Fibroblast of skin of right biceps (primary cell): ENCODE measurements around the gene AK8.

Experiments used
- DNase-seq: peaks from one replicate; pipeline ENCODE4 v3.0.0-alpha.2; 2013

The AK8 gene

DNA sequence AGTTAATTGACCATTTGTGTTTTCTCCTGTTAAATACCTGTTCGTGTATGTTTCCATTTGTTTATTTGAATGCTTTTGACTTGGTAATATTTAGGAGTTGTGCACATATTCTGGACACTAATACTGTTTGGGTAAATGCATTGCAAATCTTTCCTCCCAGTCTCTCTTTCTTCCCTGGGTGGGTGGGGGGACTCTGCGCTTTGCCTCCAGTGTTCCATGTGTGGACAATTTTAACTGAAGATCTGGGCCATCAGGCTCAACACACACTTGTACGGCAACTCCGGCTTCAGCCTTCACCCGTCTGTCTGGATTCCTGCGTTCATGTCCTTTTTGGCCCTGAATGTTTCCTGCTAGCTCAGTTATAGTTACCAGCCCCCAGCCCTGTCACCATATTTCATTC is 167.8 kb downstream of the AK8 start:
- DNase-seq: no peak

DNA sequence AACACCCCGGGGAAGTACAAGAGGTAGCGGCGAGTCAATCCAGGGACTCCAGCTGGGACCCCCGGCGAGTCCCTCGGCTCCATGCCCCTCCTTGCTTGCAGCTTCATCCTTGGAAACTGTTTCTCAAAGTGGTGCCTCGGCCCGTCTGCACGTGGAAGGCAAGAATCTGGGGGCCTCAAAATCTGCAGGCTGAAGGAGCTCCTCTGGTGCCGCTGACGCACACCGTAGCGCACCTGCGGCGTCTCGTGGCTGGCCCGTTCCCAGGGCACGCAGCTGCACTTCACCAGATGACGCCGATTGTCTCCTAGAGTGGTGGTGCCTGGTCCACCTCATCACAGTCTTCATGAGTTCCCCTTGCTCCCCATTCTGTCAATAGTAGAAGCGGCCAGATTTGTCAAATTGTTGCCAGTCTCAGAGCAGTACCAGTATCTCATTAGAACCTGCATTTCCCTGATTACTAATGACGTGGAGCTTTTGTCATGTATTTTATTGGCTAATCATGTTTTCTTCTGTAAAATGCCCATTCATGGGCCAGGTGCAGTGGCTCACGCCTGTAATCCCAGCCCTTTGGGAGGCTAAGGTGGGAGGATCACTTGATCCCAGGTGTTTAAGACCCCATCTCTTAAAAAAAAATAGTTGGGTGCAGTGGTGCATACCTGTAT is 169.2 kb downstream of the AK8 start:
- DNase-seq: no peak

DNA sequence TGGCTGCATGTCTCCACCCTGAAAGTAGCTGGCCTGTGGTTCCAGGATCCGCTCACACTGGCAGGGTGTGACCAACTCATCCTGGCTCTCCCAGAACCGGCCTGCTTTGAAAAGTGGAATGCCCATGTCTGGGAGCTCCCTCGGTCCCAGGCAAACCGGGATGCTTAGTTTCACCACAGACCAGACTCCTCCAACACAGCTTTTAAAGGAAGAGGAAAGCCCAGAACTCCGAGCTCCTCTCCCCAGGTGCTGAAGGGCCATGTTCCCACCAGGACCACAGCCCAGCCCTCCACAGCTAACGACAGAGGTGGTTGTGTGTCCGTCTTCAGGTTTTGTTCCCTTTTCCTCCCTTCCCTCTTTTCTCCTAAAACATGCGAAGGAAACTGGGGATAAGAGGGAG is 169.8 kb downstream of the AK8 start:
- no peak for DNase-seq

DNA sequence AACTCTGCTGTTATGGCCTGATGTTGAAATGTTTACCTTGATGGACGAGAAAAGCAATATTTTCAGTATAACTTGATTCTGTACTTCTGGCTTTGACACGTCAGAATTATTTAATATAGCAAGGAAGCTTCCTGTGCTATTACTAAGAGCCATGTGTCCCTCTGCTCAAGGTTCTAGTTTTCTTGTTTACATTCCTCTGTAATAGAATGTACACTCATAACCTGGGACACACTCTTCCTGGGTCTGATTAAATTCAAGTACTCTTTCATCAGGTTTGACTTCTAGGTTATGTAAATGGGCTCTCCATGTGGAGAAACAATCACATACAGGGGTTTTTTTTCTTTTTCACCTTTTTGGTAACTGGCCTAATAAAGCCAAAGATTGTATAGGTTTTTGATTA is 174.7 kb downstream of the AK8 start:
- no peak for DNase-seq

DNA sequence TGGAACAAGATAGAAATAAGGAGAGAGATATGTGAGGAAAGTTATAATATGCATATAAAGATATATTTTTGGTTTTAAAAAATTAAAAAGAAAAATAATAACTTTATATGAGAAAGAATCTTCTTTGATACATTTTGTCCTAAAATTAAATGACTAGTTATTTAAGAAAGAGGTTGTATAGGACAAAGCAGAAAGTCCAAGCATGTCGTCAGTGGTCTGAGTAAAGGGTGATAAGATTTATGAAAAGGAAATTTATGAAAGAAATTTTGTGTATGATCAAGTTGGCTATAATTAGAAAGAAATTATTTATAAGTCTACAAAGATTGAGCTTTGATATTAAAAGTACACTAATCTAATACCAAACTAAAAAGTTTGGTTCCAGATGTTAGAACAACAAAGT is 175.8 kb downstream of the AK8 start:
- DNase-seq: no peak

DNA sequence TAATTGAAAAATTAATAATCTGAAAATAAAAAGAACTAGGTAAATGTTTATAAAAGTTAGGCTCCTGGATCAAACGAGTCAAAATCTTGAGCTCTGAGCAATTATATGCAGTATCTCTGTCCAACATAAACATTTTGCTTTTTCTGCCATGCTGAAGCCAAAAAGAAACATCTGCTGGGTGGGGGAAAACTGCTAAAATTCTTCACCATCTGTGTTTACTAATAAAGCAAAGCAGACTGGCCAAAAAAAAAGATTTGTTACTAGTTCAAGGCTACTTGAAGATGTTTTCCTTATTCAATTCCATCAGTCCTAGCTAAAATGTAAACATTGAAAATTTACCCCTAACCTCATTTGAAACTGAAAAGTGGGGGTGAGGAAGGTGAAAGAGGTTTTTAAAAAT is 178.1 kb downstream of the AK8 start:
- no peak for DNase-seq

DNA sequence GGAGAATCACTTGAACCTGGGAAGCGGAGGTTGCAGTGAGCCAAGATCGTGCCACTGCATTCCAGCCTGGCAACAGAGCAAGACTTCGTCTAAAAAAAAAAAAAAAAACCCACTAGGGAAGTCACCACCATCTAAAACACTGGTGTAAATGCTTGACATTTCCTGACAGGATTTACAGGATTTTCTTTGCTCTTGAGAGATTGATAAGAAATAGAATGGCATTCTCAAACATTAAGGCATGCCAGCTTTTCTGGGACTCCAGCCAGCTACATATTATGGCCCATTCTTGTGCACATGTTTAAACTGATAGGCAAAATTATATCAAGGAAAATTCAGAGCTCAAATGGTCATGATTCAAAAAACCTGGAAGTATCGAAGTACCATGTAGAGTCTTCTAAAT is 179.1 kb downstream of the AK8 start:
- DNase-seq: no peak

DNA sequence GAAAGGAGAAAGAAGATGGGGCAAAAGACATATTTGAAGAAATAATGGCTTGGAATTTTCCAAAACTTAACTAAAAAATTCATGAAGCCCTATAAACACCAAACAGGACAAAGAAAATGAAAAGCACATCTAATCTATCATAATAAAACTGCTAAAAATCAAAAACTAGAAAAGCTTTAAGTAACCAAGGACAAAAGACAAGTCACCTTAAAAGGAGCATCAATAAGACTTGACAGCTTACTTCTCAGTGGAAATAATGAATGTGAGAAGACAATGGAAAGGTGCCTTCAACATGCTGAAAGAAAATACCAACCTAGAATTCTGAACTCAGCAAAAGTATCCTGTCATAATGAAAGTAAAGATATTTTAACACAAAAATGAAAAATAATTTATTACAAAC is 180.9 kb downstream of the AK8 start:
- DNase-seq: no peak

DNA sequence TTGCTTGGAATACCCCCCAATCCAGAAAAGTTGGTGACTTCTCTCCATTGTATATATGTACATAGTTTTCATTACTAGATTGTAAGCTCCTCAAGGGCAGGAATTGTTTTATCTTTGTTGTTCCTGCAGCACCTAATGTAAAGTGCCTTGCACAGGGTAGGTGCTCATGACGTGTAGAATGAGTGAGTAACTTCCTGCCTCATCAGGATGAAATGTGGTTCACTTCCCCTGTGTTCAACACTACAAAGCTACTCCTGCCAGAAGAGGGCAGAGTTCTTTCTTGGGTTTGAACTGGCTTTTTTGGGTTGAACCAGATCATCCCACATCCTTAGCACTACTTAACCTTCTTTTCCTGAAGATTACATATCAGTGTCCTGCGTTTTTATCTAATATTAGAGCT is 183.9 kb downstream of the AK8 start:
- no peak for DNase-seq

DNA sequence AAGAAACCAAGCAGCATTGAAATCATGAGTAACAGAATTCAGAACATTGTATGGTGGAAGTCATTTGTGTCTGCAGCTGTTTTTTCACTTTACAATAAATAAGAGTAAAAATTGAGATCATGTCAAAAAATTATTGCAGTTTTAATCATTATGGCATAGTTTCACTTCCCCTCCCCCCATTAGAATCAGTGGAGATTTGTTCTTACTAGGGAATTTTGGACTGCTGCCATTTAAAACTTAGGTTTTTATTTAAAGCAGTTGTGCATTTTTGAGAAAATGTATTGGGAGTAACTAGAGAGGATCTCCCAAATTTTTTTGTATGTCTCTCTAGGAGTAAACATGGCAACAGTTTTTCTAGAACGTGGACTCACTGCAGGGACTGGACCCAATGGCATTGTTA is 187.4 kb downstream of the AK8 start:
- DNase-seq: peak; percentile 22

DNA sequence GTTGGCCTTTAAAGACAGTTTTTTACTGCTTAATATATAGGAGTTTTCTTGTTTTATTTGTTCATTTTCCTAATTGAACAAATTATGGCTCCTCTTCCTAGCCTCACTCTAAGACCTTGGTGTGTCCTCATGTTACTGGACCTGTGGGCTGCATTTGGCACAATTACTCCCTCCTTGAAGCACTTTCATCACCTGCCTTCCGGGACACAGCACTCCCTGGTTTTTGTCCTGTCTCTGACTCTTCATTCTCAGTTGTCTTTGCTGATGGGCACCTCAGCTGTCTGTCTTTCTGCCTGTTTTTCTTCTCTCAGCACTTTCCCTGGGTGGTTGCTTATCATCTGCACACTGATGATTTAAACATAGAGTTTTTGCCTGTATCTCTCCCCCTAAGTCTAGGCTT is 194.2 kb downstream of the AK8 start:
- no peak for DNase-seq

DNA sequence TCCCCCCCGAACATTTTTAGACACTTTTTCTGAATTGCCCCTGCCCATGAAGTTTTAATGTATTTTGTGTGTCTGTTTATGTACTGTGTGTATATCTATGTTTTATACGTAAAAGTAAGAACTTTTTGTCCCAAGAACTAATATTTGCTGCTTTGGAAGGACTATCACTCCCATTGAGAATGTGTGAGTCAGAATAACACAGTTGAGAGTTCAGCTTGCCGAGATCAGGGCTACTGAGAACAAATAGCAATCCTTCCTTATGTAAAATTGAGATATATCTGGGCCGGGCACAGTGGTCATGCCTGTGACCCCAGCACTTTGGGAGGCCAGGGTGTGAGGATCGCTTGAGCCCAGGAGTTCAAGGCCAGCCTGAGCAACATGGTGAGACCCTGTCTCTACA is 196.5 kb downstream of the AK8 start:
- DNase-seq: no peak

DNA sequence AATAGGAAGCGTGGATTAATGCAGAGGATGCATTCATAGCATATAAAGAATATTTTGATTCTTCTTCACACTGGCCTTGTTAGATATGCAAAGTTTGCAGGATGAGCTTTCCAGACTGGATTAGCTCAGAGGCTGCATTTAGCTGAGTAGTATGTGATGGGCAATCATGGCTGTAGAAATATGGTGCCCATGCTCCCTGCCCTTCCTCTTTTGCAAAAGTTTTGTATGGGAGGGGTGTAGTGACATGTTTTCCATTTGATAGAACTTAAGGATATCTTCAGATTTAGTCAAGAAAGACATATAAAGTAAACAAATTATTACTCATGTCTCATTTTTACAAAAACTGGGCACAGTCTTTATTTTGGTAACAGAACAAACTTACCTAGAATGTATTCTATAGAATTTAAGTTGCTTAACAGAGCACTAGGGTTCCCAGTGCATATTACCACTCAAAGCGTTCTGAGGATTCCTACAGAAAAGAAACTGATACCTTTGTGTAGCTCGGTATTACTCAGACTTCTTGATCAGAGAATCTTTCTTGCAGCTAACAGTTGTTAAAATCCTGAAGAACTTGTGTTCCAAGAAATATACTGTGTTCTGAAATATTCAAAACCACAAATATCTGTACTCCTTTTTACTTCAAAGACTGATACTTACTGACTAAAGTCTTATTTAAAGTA is 198.0 kb downstream of the AK8 start:
- DNase-seq: no peak

DNA sequence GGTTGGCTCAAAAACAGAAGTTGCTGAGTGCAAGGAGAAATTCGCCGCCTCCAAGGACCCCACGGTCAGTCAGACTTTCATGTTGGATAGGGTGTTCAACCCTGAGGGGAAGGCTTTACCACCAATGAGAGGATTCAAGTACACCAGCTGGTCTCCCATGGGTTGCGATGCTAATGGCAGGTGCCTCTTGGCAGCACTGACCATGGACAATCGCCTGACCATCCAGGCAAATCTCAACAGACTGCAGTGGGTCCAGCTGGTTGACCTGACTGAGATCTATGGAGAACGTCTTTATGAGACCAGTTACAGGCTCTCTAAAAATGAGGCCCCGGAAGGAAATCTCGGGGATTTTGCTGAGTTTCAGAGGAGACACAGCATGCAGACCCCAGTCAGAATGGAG is 200.1 kb downstream of the AK8 start:
- DNase-seq: no peak
